Neutrophil (primary cell): ENCODE measurements around the gene COL5A2.

ENCODE experiments used
- H3K27ac ChIP-seq: fragments of 200-600 bp; sonication (generic); 2 replicates; pipeline ENCODE4 v1.5.1; 2016; ENCODE audit warnings: mild to moderate bottlenecking, moderate library complexity
- H3K27me3 ChIP-seq: fragments of 200-600 bp; sonication (generic); 2 replicates; pipeline ENCODE4 v1.6.0; 2016; ENCODE audit warnings: mild to moderate bottlenecking
- H3K36me3 ChIP-seq: fragments of 200-600 bp; sonication (generic); 2 replicates; pipeline ENCODE4 v1.5.1; 2017
- H3K4me1 ChIP-seq, 2 experiments: fragments of 200-600 bp in 1 of 2; sonication (generic) in 1 of 2; 1 replicate in 1 of 2; 2 replicates in 1 of 2; pipeline versions ENCODE4 v1.5.1 to v1.6.1; 2013 to 2016; ENCODE audit warnings: low read depth in 1 of 2, low read length in 1 of 2, mild to moderate bottlenecking in 1 of 2, moderate library complexity in 1 of 2; ENCODE audit not compliant: control insufficient read depth in 1 of 2, insufficient read depth in 1 of 2
- H3K4me3 ChIP-seq, 2 experiments: fragments of 200-600 bp in 1 of 2; sonication (generic) in 1 of 2; 1 replicate in 1 of 2; 2 replicates in 1 of 2; pipeline ENCODE4 v1.5.1; 2013 to 2016; ENCODE audit warnings: low read depth in 1 of 2, low read length in 1 of 2, mild to moderate bottlenecking in 1 of 2, moderate library complexity in 1 of 2
- H3K9me3 ChIP-seq: fragments of 200-600 bp; sonication (generic); 2 replicates; pipeline ENCODE4 v1.5.1; 2016
- TF ChIP-seq, protein P1 (sequence below): fragments of 200-600 bp; sonication (generic); IDR thresholded peaks from 2 replicates; pipeline ENCODE4 v1.5.1; 2016; ENCODE audit warnings: antibody characterized with exemption

COL5A2 gene

DNA sequence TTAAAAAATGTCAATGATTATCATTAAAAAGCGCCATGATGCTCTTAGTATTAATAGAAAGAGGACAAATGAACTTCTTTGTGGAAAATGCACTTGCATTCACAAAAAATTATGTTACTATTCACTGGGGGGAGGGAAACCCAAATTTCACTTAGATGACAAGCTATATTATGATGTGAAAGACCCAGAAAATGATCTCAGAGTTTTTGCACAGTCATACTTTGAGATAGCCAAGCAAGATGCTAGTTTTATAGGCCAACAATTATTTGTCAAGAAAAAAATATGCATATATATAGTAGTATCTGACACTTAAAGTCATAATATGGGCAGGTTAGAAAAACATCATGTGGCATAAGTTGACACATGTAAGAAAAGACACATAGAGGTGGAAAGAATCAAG is 31.6 kb downstream of the COL5A2 start:
- H3K9me3 ChIP-seq, result no peaks in the 10 kb centered on the region
- TF ChIP-seq, protein P1, sequence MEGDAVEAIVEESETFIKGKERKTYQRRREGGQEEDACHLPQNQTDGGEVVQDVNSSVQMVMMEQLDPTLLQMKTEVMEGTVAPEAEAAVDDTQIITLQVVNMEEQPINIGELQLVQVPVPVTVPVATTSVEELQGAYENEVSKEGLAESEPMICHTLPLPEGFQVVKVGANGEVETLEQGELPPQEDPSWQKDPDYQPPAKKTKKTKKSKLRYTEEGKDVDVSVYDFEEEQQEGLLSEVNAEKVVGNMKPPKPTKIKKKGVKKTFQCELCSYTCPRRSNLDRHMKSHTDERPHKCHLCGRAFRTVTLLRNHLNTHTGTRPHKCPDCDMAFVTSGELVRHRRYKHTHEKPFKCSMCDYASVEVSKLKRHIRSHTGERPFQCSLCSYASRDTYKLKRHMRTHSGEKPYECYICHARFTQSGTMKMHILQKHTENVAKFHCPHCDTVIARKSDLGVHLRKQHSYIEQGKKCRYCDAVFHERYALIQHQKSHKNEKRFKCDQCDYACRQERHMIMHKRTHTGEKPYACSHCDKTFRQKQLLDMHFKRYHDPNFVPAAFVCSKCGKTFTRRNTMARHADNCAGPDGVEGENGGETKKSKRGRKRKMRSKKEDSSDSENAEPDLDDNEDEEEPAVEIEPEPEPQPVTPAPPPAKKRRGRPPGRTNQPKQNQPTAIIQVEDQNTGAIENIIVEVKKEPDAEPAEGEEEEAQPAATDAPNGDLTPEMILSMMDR, result no peak
- no peaks in the 10 kb centered on the region for H3K36me3 ChIP-seq
- no peak overlapping the region for H3K27ac ChIP-seq
- no peaks in the 10 kb centered on the region for H3K27me3 ChIP-seq
- H3K4me3 ChIP-seq, result no peak overlapping the region
- no peaks in the 10 kb centered on the region for H3K4me1 ChIP-seq

DNA sequence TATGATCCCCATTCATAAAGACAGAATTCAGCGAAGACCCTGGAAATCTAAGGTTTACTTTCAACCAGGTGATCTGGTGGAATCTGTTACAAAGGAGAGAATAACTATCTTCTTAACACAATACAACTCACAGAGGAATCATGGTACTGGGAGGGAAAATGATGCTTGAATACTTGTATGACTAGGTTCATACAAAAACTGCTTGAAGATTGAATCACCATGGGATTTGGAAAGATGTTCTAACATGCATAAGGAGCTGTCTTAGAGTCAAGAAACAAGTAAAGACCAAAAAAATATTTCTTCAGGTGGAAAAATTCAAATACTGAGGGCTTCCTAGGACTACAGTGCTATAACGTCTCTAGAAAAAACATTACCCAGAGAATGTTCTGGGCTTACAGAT is 32.2 kb downstream of the COL5A2 start:
- Histone ChIP-seq H3K9me3 (no peaks in the 10 kb centered on the region), H3K4me1 (no peaks in the 10 kb centered on the region), H3K4me3 (no peak overlapping the region), H3K27ac (no peak overlapping the region), H3K36me3 (no peaks in the 10 kb centered on the region), H3K27me3 (no peaks in the 10 kb centered on the region)
- TF ChIP-seq, protein P1, result no peak

DNA sequence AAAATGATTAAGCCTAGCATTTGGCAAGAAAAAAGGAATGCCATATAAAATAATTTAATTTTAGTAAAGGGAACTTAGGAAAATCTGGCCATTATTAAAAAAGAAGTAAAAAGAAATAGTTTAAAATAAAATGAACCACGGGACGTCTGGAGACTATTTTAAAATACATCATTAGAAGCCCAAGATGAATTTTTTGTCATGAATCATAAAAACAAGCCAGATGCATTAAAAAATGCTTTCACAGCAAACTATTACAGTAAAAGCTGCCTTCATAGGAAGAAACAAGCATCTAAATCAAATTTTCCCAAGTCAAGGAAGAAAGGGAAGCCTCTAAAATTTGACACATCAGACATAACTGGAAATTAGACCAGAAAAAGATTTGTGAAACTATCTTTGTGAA is 33.0 kb downstream of the COL5A2 start:
- H3K9me3 ChIP-seq, result no peaks in the 10 kb centered on the region
- H3K4me3 ChIP-seq, result no peak overlapping the region
- TF ChIP-seq, protein P1, result no peak
- no peaks in the 10 kb centered on the region for H3K27me3 ChIP-seq
- H3K4me1 ChIP-seq, result no peaks in the 10 kb centered on the region
- H3K36me3 ChIP-seq, result no peaks in the 10 kb centered on the region
- H3K27ac ChIP-seq, result no peak overlapping the region

DNA sequence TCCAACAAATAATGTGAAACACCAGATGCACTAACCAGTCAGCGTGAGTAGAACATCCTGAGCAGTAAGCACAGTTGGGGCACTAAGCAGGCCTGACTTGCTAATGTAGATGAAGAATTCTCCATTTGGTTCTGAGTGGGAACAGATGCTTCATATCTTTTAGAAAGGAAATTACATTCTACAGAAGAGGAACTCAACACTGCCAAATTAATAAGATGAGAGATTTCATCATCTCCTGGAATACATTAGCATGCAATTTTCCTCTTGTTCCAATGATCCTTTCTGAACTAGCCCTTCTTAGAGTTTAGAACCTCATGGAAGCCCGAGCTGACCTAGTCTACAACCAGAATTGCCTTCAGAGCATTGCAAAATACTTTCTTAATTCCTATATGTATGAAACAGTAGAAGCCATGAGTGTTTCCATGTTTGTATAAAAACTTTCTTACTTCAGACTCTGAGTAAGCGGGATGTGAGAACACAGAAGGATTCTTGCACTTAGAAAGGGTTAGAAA is 34.8 kb downstream of the COL5A2 start:
- Histone ChIP-seq H3K36me3 (no peaks in the 10 kb centered on the region), H3K4me3 (no peak overlapping the region), H3K9me3 (no peaks in the 10 kb centered on the region), H3K27ac (no peak overlapping the region), H3K4me1 (no peaks in the 10 kb centered on the region), H3K27me3 (no peaks in the 10 kb centered on the region)
- TF ChIP-seq, protein P1, result no peak

DNA sequence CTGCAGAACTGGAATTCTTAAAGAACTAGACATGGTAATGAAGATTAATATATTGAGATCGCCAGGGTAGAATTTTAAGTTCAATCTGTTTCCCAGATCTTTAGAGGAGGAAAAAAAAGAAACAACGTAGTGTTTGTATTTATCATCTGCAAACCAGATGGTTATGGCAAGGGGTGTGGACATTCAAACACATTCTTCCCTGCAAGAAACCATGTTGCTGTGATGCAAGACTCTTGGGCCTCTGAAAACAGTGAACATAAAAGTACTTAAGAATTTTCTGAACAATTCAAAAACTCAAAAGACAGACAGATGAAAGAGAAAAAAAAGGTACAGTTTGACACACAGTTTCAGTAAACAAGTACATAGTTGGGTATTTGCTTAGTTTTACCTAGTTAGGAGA is 35.6 kb downstream of the COL5A2 start:
- TF ChIP-seq, protein P1, result no peak
- H3K4me1 ChIP-seq, result no peaks in the 10 kb centered on the region
- no peaks in the 10 kb centered on the region for H3K27me3 ChIP-seq
- H3K4me3 ChIP-seq, result no peak overlapping the region
- H3K27ac ChIP-seq, result no peak overlapping the region
- no peaks in the 10 kb centered on the region for H3K36me3 ChIP-seq
- no peaks in the 10 kb centered on the region for H3K9me3 ChIP-seq
